GM12865 (cell line): ENCODE results near the gene CXCL8.

Experiments used
- DNase-seq: peaks from one replicate; pipeline ENCODE4 v3.0.0; 2010; ENCODE audit warnings: low read depth
- H3K4me3 ChIP-seq: 2 replicates; pipeline ENCODE4 v1.5.1; 2011; ENCODE audit warnings: mild to moderate bottlenecking, low read depth, low read length, control low read depth
- TF ChIP-seq, protein P1 (sequence below): IDR thresholded peaks from 2 replicates; pipeline ENCODE4 v1.5.1; 2011; ENCODE audit warnings: low read length, control low read depth, low read depth, inconsistent platforms; ENCODE audit not compliant: insufficient read depth; ENCODE audit errors: missing control alignments

The CXCL8 gene

GRCh38 chr4:73753215-73753614 is 12.8 kb downstream of the CXCL8 start:
- no peak overlapping the region for H3K4me3 ChIP-seq
- TF ChIP-seq, protein P1, sequence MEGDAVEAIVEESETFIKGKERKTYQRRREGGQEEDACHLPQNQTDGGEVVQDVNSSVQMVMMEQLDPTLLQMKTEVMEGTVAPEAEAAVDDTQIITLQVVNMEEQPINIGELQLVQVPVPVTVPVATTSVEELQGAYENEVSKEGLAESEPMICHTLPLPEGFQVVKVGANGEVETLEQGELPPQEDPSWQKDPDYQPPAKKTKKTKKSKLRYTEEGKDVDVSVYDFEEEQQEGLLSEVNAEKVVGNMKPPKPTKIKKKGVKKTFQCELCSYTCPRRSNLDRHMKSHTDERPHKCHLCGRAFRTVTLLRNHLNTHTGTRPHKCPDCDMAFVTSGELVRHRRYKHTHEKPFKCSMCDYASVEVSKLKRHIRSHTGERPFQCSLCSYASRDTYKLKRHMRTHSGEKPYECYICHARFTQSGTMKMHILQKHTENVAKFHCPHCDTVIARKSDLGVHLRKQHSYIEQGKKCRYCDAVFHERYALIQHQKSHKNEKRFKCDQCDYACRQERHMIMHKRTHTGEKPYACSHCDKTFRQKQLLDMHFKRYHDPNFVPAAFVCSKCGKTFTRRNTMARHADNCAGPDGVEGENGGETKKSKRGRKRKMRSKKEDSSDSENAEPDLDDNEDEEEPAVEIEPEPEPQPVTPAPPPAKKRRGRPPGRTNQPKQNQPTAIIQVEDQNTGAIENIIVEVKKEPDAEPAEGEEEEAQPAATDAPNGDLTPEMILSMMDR: no peak
- DNase-seq: no peak

GRCh38 chr4:73754934-73755333 is 14.6 kb downstream of the CXCL8 start:
- H3K4me3 ChIP-seq: no peak overlapping the region
- TF ChIP-seq, protein P1: no peak
- no peak for DNase-seq

GRCh38 chr4:73759357-73759756 is 19.0 kb downstream of the CXCL8 start:
- TF ChIP-seq, protein P1: no peak
- DNase-seq: no peak
- H3K4me3 ChIP-seq: no peak overlapping the region

- TF ChIP-seq, protein P1: no peak
- DNase-seq: no peak
Measured at GRCh38 chr4:73761856-73762255, 21.5 kb downstream of the CXCL8 start.

GRCh38 chr4:73762409-73762808 is 22.0 kb downstream of the CXCL8 start:
- DNase-seq: peak; percentile 7
- H3K4me3 ChIP-seq: no peak overlapping the region
- TF ChIP-seq, protein P1: no peak

More at GRCh38 chr4:73761856-73762255, 21.5 kb downstream of the CXCL8 start:
- H3K4me3 ChIP-seq: no peak overlapping the region

DNA sequence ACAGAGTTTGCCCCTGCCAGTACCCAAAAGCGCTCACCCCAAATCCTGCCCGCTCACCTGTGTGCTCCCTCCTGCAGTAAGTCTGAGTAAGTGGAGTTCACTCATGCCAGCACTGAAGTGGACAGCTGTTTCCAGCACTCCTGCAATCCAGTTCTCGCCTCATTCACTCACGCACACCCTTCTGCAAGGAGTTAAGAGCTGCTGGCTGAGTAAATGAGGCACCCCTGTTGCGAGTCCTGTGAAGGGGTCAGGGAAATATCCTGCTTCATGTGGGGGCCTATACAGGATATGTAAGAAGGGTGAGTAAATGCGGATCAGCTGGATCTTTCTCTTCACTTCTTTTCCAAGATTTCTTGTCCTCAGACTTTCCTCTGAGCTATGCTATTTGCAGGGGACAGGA is 23.5 kb downstream of the CXCL8 start:
- no peak for DNase-seq
- no peak overlapping the region for H3K4me3 ChIP-seq
- TF ChIP-seq, protein P1: no peak

DNA sequence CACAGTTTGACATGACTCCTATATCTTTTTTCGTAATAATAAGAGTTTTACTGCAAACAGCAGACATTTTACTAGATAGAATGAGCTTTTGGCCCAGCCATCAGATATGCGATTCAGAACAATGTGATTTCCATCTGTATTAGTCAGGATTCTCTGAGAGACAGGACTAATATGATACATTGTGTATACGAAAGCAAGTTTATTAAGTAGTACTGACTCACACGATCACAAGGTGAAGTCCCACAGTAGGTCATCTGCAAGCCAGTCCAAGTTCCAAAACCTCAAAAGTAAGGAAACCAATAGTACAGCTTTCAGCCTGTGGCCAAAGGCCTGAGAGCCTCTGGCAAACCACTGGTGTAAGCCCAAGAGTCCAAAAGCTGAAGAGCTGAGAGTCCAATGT is 24.1 kb downstream of the CXCL8 start:
- H3K4me3 ChIP-seq: no peak overlapping the region
- TF ChIP-seq, protein P1: no peak
- DNase-seq: no peak
